ENCODE results near the gene OR2B2.

Gene OR2B2

GRCh38 chr6:27867051-27867944 lies 44.9 kb downstream of the OR2B2 start:
- DNase-seq (ENCODE audit: low read depth, low spot score): peak; percentile 96

GRCh38 chr6:27866357-27867050 lies 45.7 kb downstream of the OR2B2 start:
- DNase-seq (ENCODE audit: low read depth, low spot score): peak; percentile 94

DNA sequence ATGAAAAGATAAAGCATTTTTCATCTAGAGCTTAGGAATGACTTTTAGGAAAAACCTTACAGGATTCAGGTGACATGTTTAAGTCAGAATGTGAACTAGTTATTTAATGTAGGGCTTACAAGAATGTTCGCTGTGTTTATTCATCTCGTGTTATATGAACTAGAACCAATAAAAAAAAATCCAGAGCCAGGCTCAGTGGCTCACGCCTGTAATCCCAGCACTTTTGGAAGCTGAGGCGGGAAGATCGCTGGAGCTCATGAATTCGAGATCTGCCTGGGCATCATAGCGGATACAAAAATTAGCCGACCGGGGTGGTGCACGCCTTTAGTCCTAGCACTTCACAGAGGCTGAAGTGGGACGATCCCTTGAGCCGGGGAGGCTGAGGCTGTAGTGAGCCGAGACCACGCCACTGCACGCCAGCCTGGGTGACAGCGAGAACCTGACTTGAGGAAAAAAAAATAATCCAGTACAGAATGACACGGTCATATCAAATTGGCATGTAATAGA lies 46.3 kb downstream of the OR2B2 start:
- no peak for DNase-seq (ENCODE audit: low read depth, low spot score)

- peak; percentile 96 for DNase-seq (ENCODE audit: low read depth, low spot score)
These were observed 47.0 kb downstream of the OR2B2 start for GRCh38 chr6:27864906-27865849.

GRCh38 chr6:27863962-27864905 lies 48.0 kb downstream of the OR2B2 start:
- peak; percentile 80 for DNase-seq (ENCODE audit: low read depth, low spot score)

- no peak for DNase-seq (ENCODE audit: low read depth, low spot score)
These were observed 49.7 kb downstream of the OR2B2 start for GRCh38 chr6:27862396-27863066.

DNA sequence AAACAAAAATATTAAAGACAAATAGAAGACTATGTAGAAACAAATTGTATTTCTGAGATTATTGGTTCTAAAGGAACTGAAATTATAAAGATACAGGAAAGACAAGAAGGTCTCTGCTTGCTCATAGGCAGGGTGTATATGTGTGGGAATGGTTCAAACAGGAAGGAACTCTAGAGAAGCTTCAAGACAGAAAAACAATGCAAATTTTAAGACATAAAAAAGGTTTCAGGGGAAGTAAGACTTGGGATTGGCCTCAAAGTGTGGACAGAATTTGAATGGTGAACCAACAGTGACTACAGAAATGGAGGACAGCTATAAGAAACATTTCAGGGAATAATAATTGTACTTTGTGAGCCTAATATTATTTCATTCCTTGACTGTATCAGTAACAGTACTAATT lies 50.3 kb downstream of the OR2B2 start:
- no peak for DNase-seq (ENCODE audit: low read depth, low spot score)

DNA sequence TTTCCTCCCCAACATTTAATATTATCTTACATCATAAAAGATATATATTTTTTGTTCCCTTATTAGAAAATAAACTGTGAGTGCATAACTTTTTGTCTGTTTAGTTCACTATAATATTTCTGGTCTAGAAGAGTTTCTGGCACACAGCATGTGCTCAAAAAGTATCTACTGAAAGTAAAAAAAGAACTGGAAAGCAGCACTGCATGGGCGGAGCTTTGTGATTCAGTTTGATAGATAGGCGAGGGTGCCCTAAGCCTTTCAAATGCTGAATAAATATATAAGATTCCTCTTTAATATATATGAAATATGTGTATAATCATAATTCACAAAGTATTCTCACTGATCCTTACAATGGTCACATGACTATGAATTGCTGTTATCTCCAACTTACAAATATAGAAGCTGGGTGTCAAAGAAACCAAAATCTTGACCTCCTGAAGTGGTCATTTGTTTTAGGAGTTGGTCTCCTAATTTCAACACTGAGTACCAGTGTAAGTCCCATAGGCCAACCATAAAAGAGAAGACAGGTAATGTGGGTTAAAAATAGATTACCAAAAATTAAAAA lies 50.8 kb downstream of the OR2B2 start:
- no peak for DNase-seq (ENCODE audit: low read depth, low spot score)

Measured in ELF-1 (cell line).